Transverse colon (tissue), 4 donors: ENCODE measurements around the gene CFAP97.

Experiments used
- POLR2A ChIP-seq: fragments of 450-650 bp; IDR thresholded peaks from one replicate; pipeline ENCODE4 v1.6.1; 2016; ENCODE audit warnings: antibody characterized with exemption, mild to moderate bottlenecking, moderate library complexity
- POLR2AphosphoS5 ChIP-seq, 3 donors: sonication (generic); formaldehyde crosslinking; IDR thresholded peaks; one replicate each; pipeline ENCODE4 v1.6.1; 2016; ENCODE audit warnings: antibody characterized with exemption in 3 of 3
- TF ChIP-seq, protein P1 (sequence below), 5 experiments: fragments of 200-600 bp in 3 of 5; fragments of 450-650 bp in 2 of 5; sonication (generic) in 3 of 5; IDR thresholded peaks; 1 replicate in 2 of 5; 2 replicates in 3 of 5; pipeline ENCODE4 v1.5.1; 2016 to 2017; ENCODE audit warnings: antibody characterized with exemption in 5 of 5, inconsistent platforms in 3 of 5, mild to moderate bottlenecking in 2 of 5, moderate library complexity in 1 of 5

DNA sequence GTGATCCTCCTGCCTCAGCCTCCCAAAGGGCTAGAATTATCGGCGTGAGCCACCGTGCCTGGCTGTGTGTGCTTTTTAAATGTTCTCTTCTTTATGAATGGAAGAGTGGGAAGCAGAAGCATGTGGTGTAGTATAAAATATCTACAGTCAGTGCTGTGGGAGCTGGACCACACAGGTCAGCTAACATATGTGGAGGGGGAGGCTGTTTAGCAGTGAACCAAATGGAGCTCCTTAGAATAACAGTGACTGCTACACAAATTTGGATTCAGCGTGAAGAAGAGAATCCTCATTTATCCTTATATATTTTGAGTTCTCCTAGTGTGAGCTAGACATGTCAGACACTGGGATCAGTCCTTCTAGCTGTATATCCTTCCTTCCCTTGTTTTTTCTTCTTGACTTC is 8.8 kb upstream of the CFAP97 start:
- TF ChIP-seq, protein P1, sequence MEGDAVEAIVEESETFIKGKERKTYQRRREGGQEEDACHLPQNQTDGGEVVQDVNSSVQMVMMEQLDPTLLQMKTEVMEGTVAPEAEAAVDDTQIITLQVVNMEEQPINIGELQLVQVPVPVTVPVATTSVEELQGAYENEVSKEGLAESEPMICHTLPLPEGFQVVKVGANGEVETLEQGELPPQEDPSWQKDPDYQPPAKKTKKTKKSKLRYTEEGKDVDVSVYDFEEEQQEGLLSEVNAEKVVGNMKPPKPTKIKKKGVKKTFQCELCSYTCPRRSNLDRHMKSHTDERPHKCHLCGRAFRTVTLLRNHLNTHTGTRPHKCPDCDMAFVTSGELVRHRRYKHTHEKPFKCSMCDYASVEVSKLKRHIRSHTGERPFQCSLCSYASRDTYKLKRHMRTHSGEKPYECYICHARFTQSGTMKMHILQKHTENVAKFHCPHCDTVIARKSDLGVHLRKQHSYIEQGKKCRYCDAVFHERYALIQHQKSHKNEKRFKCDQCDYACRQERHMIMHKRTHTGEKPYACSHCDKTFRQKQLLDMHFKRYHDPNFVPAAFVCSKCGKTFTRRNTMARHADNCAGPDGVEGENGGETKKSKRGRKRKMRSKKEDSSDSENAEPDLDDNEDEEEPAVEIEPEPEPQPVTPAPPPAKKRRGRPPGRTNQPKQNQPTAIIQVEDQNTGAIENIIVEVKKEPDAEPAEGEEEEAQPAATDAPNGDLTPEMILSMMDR (IDR thresholded peaks at IDR 0.05), result no peak
- no peak for TF ChIP-seq POLR2AphosphoS5 (IDR thresholded peaks at IDR 0.05)
- no peak for TF ChIP-seq POLR2A
